Measurements from ENCODE around the gene OR51A4. TPM values are rescaled to one million over a fixed set of nuclear protein-coding genes. Genes with fewer than 3 reads are reported as not detected.

The OR51A4 gene, protein sequence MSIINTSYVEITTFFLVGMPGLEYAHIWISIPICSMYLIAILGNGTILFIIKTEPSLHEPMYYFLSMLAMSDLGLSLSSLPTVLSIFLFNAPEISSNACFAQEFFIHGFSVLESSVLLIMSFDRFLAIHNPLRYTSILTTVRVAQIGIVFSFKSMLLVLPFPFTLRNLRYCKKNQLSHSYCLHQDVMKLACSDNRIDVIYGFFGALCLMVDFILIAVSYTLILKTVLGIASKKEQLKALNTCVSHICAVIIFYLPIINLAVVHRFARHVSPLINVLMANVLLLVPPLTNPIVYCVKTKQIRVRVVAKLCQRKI
- total RNA-seq = not detected in 2 replicates

DNA sequence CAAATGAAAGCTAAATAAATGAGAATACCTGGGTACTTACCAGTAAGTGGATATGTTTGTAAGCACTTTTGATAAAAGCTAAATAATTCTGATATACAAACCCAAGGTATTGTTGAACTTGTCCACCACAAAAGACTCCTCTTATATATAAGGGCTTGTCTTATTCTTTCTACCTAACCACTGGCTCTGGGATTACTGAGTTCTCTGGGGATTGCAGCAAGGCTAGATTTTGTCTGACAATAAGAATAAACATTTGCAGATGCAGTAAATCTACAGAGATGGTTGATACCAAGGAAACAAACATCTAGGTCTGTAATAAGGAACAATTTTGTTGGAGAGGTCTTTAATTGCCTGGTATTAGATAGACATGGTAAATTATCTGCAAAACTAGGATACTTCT lies at the start of gene OR51A4:
TSS of gene OR51A4 (minus strand) at position 101 of the 400 bp plus-strand sequence. CDS start 505 bp downstream, outside the sequence.

DNA sequence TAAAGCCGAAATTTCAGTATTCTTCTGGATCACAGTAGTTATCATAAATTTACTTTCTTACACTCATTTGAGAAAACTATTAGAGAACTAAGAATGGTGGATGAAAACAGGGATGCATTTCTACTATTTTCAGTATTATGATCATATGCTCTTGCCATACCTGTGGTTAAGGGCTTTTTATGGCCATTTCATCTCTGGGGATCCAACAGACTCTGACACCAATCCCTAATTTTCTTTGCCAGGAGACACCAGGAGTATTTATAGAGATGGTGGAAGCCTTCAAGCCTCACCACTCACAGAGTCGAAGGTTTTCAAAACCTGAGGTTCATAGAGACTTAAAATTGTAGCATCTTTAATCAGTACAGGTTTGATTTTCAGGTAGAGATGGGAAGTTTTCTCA lies 47.1 kb upstream of the OR51A4 start, which contains the start of gene OR51L1:
TSS of gene OR51L1 (plus strand) at position 301 of the 400 bp plus-strand sequence. CDS start 4,132 bp downstream, outside the sequence.

DNA sequence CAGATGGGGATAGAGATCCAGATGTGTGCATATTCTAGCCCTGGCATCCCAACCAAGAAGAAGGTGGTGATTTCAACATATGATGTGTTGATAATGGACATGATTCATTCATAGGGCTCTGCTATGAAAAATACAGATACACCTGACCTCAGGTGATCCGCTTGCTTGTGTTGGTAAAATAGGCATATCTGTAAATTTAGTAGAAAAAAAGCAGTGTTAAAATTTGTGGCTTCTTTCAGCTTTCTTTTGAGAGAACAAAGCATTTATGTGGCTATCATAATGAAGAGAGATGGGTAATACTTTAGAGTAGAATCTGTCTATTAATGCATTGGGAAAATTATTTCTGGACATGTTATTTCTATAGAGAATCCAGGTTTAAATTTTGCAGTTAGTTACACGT lies 8.2 kb upstream of the OR51A4 start, which contains the start of gene OR51A2:
TSS of gene OR51A2 (minus strand) at position 101 of the 400 bp plus-strand sequence. CDS start at position 101, 0 bp downstream.

DNA sequence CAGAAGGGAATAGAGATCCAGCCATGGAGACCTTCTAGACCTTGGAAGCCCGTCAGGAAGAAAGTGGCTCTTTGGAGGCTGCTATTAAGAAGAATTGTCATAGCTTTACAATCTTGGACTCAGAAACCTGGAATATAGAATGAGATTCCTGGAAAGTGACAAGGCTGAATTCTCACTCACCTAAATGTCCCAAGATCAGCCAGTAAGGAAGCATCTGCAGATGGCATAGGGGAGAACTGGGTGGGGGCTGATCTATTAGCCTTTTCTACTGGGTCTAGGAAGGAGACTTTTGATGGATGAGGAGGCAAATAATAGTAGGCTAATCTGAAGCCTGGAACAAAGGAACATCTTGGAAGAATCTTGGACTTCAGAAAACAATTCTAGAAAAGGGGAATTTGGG lies 23.2 kb downstream of the OR51A4 start, which contains the start of gene OR51G1:
TSS of gene OR51G1 (minus strand) at position 101 of the 400 bp plus-strand sequence. CDS start at position 101, 0 bp downstream.

DNA sequence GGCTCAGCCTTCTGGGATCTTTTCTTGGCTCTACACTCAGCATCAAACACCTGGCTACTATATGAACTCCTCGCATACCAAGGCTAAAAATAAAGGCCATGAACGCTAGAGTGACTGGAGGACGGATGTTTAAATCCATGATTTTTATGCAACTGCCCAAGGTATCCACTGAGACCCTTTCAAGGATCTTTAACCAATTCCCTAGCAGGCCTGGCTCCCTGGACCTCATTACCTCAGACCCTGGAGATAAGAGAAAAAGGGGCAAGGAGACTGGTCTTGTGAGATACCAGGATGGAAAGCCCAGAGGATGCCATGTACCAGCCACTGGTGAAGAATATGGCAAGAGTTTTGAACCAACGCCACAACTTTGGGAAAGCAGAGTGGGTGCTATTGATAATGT lies 28.2 kb downstream of the OR51A4 start, which contains the start of gene OR51G2:
TSS of gene OR51G2 (minus strand) at position 101 of the 400 bp plus-strand sequence. CDS start 3,687 bp downstream, outside the sequence.

DNA sequence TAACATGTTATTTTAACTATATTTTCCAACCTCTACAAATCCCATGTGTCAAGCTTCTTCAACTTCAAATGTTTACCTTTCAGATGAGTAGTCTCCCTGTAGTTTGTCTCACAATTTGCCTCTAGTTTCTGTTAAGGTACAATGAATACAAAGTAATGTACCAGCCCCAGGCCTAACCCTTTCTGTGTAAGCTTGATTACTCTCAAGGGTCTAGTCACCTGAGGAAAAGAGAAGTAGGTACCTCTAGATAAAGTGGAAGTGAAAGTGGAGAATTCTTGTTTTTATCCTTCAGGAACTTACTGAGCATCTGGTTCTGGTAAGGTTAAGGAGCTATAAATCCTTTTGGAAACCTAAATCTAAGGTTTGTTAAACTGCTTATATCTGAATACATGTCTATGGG lies 43.9 kb downstream of the OR51A4 start, which contains the start of gene OR51A7:
TSS of gene OR51A7 (plus strand) at position 300 of the 400 bp plus-strand sequence. CDS start 3,587 bp downstream, outside the sequence.

Other genes with a start within 250 kb of the OR51A4 start
- gene OR51E2, start 249.8 kb downstream of the OR51A4 start, total RNA-seq = not detected in 2 replicates
- not detected in 2 replicates for gene MMP26, start 242.8 kb downstream of the OR51A4 start, total RNA-seq
- not detected in 2 replicates for gene OR51F1, start 177.7 kb downstream of the OR51A4 start, total RNA-seq
- not detected in 2 replicates for gene OR52R1, start 143.2 kb downstream of the OR51A4 start, total RNA-seq
- gene OR51F2, start 126.3 kb downstream of the OR51A4 start, total RNA-seq = not detected in 2 replicates
- not detected in 2 replicates for gene OR51S1, start 98.4 kb downstream of the OR51A4 start, total RNA-seq
- gene OR51T1, start 65.7 kb downstream of the OR51A4 start, total RNA-seq = not detected in 2 replicates
- gene OR51A7, start 43.8 kb downstream of the OR51A4 start, total RNA-seq = not detected in 2 replicates
- gene OR51G2, start 28.3 kb downstream of the OR51A4 start, total RNA-seq = not detected in 2 replicates
- not detected in 2 replicates for gene OR51G1, start 23.3 kb downstream of the OR51A4 start, total RNA-seq
- not detected in 2 replicates for gene OR51A2, start 8.1 kb upstream of the OR51A4 start, total RNA-seq
- gene OR51L1, start 47.2 kb upstream of the OR51A4 start, total RNA-seq = not detected in 2 replicates
- gene OR52J3, start 98.9 kb upstream of the OR51A4 start, total RNA-seq = not detected in 2 replicates
- gene OR52E2, start 112.0 kb upstream of the OR51A4 start, total RNA-seq = not detected in 2 replicates
- not detected in 2 replicates for gene OR52E1, start 122.0 kb upstream of the OR51A4 start, total RNA-seq
- not detected in 2 replicates for gene OR52A5, start 190.8 kb upstream of the OR51A4 start, total RNA-seq
- gene OR52A1, start 207.2 kb upstream of the OR51A4 start, total RNA-seq = not detected in 2 replicates

All from thoracic aorta endothelial cell (primary cell).